CD4-positive, alpha-beta T cell (primary cell): ENCODE measurements around the gene FOXQ1. TPM values are rescaled to one million over a fixed set of nuclear protein-coding genes. Genes with fewer than 3 reads are reported as not detected.
"Not testable (repeated sequence)": the region's sequence is repeated elsewhere in the genome, so short reads cannot be mapped to it uniquely, and the experiment has no call there.

Source experiments
- ATAC-seq: fragments of 200-7000 bp; cut with Tn5 transposase; one replicate; pipeline ENCODE4 v1.10.0; 2022; ENCODE audit warnings: mild to moderate bottlenecking; ENCODE audit not compliant: poor library complexity
- CTCF ChIA-PET: fragments of 350-600 bp; sonication (Branson Sonifier 250); formaldehyde crosslinking; loops from one replicate; lab custom pipeline; 2021; ENCODE audit warnings: antibody characterized with exemption, inconsistent platforms; lab: Charles Lee
- POLR2A ChIA-PET: fragments of 350-600 bp; sonication (Branson Sonifier 250); formaldehyde crosslinking; loops from one replicate; lab custom pipeline; 2021; ENCODE audit warnings: antibody characterized with exemption, inconsistent platforms; lab: Charles Lee
- DNase-seq, 14 experiments: peaks; one replicate each; pipeline ENCODE4 v3.0.0-alpha.2; 2013 to 2020; ENCODE audit warnings: mixed read lengths in 2 of 14
- H3K27ac ChIP-seq, 2 donors: one replicate each; pipeline versions ENCODE4 v1.5.1 to v1.7.0; 2013; ENCODE audit warnings: low read length in 2 of 2, low read depth in 1 of 2, mild to moderate bottlenecking in 1 of 2
- H3K27me3 ChIP-seq, 2 experiments: 1 replicate in 1 of 2; 2 replicates in 1 of 2; pipeline versions ENCODE4 v1.6.1 to v1.7.0; 2013; ENCODE audit warnings: low read length in 2 of 2, control low read depth in 1 of 2, mild to moderate bottlenecking in 1 of 2, moderate library complexity in 1 of 2; ENCODE audit not compliant: insufficient read depth in 2 of 2, control insufficient read depth in 1 of 2
- H3K36me3 ChIP-seq: one replicate; pipeline ENCODE4 v1.6.1; 2013; ENCODE audit warnings: low read length, control low read depth; ENCODE audit not compliant: insufficient read depth
- H3K4me1 ChIP-seq: one replicate; pipeline ENCODE4 v1.6.1; 2013; ENCODE audit warnings: low read length, control low read depth; ENCODE audit not compliant: insufficient read depth
- H3K4me3 ChIP-seq: one replicate; pipeline ENCODE4 v1.5.1; 2013; ENCODE audit warnings: mild to moderate bottlenecking, low read length, moderate library complexity
- H3K9me3 ChIP-seq, 2 experiments: 1 replicate in 1 of 2; 2 replicates in 1 of 2; pipeline versions ENCODE4 v1.6.1 to v1.7.0; 2013; ENCODE audit warnings: low read length in 2 of 2, mild to moderate bottlenecking in 2 of 2, control low read depth in 1 of 2, moderate library complexity in 1 of 2; ENCODE audit not compliant: control insufficient read depth in 1 of 2, insufficient read depth in 1 of 2
- H3K27ac Mint-ChIP-seq: one replicate; pipeline ENCODE4 v1.8.0; 2020; ENCODE audit warnings: mixed read lengths
- H3K27me3 Mint-ChIP-seq: one replicate; pipeline ENCODE4 v1.8.0; 2021; ENCODE audit warnings: mixed read lengths
- H3K36me3 Mint-ChIP-seq: one replicate; pipeline ENCODE4 v1.8.0; 2021; ENCODE audit warnings: low read depth, mixed read lengths
- H3K4me1 Mint-ChIP-seq: one replicate; pipeline ENCODE4 v1.8.0; 2021; ENCODE audit warnings: low read depth, mixed read lengths
- H3K4me3 Mint-ChIP-seq: one replicate; pipeline ENCODE4 v1.8.0; 2020; ENCODE audit warnings: mild to moderate bottlenecking, mixed read lengths
- H3K9me3 Mint-ChIP-seq: one replicate; pipeline ENCODE4 v1.8.0; 2020; ENCODE audit warnings: mixed read lengths
- CTCF ChIP-seq: fragments of 200-600 bp; IDR thresholded peaks from one replicate; pipeline ENCODE4 v1.8.0; 2022; ENCODE audit warnings: antibody characterized with exemption, mild to moderate bottlenecking
- intact Hi-C, 2 experiments: fragments of 100-400 bp; cut with DNase I in 1 of 2; cut with micrococcal nuclease in 1 of 2; formaldehyde crosslinking; loops; one replicate each; pipeline versions ENCODE4 v1.15.1 to v1.9.0; 2023 to 2025; cut with DNase I, micrococcal nuclease
- total RNA-seq, 174 experiments: library from RNA in 2 of 174; stranded (reverse) in 2 of 174; gene quantifications; one replicate each; pipeline ENCODE4 v1.2.3 and lab custom pipeline; 2021 to 2026

FOXQ1 gene
- total RNA-seq, 2 experiments from 2014 or later, result not detected

- intact Hi-C loops, result no loop called here
- Mint-ChIP-seq H3K9me3 (peaks cover 24% of the 10 kb centered on the region), H3K27me3 (peaks cover 84% of the 10 kb centered on the region), H3K27ac (no peak overlapping the region), H3K4me3 (no peak overlapping the region), H3K4me1 (no peaks in the 10 kb centered on the region), H3K36me3 (peaks cover 5% of the 10 kb centered on the region)
- no peaks in the 10 kb centered on the region for H3K4me1 ChIP-seq
- ATAC-seq (no peak), DNase-seq (no peak)
- CTCF ChIA-PET, result no interaction called here
- peaks cover 4 to 29% of the 10 kb centered on the region in 2 experiments for H3K9me3 ChIP-seq
- no peak for TF ChIP-seq CTCF
- H3K27me3 ChIP-seq, result peaks cover 22 to 27% of the 10 kb centered on the region in 2 experiments
- POLR2A ChIA-PET, result no interaction called here
- H3K27ac ChIP-seq, result no peak overlapping the region
- H3K36me3 ChIP-seq, result no peaks in the 10 kb centered on the region
- H3K4me3 ChIP-seq, result no peak overlapping the region
These were observed 36.8 kb downstream of the FOXQ1 start for GRCh38 chr6:1348675-1349074.

GRCh38 chr6:1349655-1350054, 37.8 kb downstream of the FOXQ1 start:
- H3K4me3 Mint-ChIP-seq, result no peak overlapping the region
- ChIA-PET CTCF (no interaction called here), POLR2A (no interaction called here)
- H3K27ac Mint-ChIP-seq, result no peak overlapping the region
- Histone ChIP-seq H3K4me3 (no peak overlapping the region), H3K27ac (no peak overlapping the region), H3K9me3 (peaks cover 4 to 29% of the 10 kb centered on the region in 2 experiments), H3K27me3 (peaks cover 22 to 27% of the 10 kb centered on the region in 2 experiments), H3K4me1 (no peaks in the 10 kb centered on the region), H3K36me3 (no peaks in the 10 kb centered on the region)
- DNase-seq (no peak), ATAC-seq (no peak)
- peaks cover 84% of the 10 kb centered on the region for H3K27me3 Mint-ChIP-seq
- H3K36me3 Mint-ChIP-seq, result peaks cover 5% of the 10 kb centered on the region
- peaks cover 17% of the 10 kb centered on the region for H3K9me3 Mint-ChIP-seq
- no peaks in the 10 kb centered on the region for H3K4me1 Mint-ChIP-seq
- TF ChIP-seq CTCF, result no peak
- intact Hi-C loops, result no loop called here

- Mint-ChIP-seq H3K9me3 (peaks cover 13% of the 10 kb centered on the region), H3K36me3 (peaks cover 5% of the 10 kb centered on the region), H3K27ac (no peak overlapping the region), H3K4me3 (no peak overlapping the region), H3K27me3 (peaks cover 76% of the 10 kb centered on the region), H3K4me1 (no peaks in the 10 kb centered on the region)
- no peak overlapping the region for H3K27ac ChIP-seq
- H3K9me3 ChIP-seq, result peaks cover 4 to 22% of the 10 kb centered on the region in 2 experiments
- DNase-seq (no peak), ATAC-seq (no peak)
- ChIA-PET POLR2A (no interaction called here), CTCF (no interaction called here)
- TF ChIP-seq CTCF, result no peak
- no peaks in the 10 kb centered on the region for H3K36me3 ChIP-seq
- intact Hi-C loops, result no loop called here
- H3K4me3 ChIP-seq, result no peak overlapping the region
- no peaks in the 10 kb centered on the region for H3K4me1 ChIP-seq
- peaks cover 21 to 27% of the 10 kb centered on the region in 2 experiments for H3K27me3 ChIP-seq
These were observed 39.6 kb downstream of the FOXQ1 start for GRCh38 chr6:1351381-1352008.

GRCh38 chr6:1355068-1355467, 43.2 kb downstream of the FOXQ1 start:
- POLR2A ChIA-PET, H3K4me1 ChIP-seq, DNase-seq, intact Hi-C loops, H3K4me3 Mint-ChIP-seq, H3K27ac Mint-ChIP-seq, ATAC-seq, H3K4me1 Mint-ChIP-seq, H3K4me3 ChIP-seq, H3K36me3 Mint-ChIP-seq, H3K36me3 ChIP-seq, H3K27ac ChIP-seq: not testable (repeated sequence)
- peaks cover 13% of the 10 kb centered on the region for H3K9me3 Mint-ChIP-seq
- Histone ChIP-seq H3K9me3 (peaks cover 4 to 19% of the 10 kb centered on the region in 2 experiments), H3K27me3 (peaks cover 5 to 14% of the 10 kb centered on the region in 2 experiments)
- CTCF ChIA-PET, result interaction anchor here (1.6 kb wide), 1 partner anchor 66 kb away, joined by 3 read pairs; no protein-coding TSS in a partner anchor
- H3K27me3 Mint-ChIP-seq, result peaks cover 52% of the 10 kb centered on the region

GRCh38 chr6:1361717-1362116, 49.8 kb downstream of the FOXQ1 start:
- H3K36me3 ChIP-seq, H3K9me3 ChIP-seq, H3K4me1 ChIP-seq, H3K36me3 Mint-ChIP-seq, POLR2A ChIA-PET, H3K27ac ChIP-seq, H3K4me3 ChIP-seq, H3K27ac Mint-ChIP-seq, H3K4me1 Mint-ChIP-seq, H3K9me3 Mint-ChIP-seq, ATAC-seq, DNase-seq, intact Hi-C loops, CTCF ChIA-PET, H3K4me3 Mint-ChIP-seq: not testable (repeated sequence)
- H3K27me3 Mint-ChIP-seq, result peaks cover 42% of the 10 kb centered on the region
- peaks cover 9 to 24% of the 10 kb centered on the region in 2 experiments for H3K27me3 ChIP-seq
